K562 (cell line): Measurements from ENCODE around the gene RAP1A. TPM values are rescaled to one million over a fixed set of nuclear protein-coding genes. Genes with fewer than 3 reads are reported as not detected.

ENCODE experiments used
- ARID3B ChIP-seq: fragments of 250-450 bp; sonication (Bioruptor Pico); IDR thresholded peaks from 2 replicates; pipeline ENCODE4 v1.4.0; 2020; ENCODE audit warnings: borderline replicate concordance
- C11orf30 ChIP-seq: fragments of 450-650 bp; IDR thresholded peaks from 2 replicates; pipeline ENCODE4 v1.6.1; 2016; ENCODE audit warnings: low read depth, mild to moderate bottlenecking
- CEBPG ChIP-seq, 3 experiments: fragments of 200-800 bp in 1 of 3; sonication (Bioruptor generic) in 1 of 3; sonication (generic) in 1 of 3; formaldehyde crosslinking in 1 of 3; IDR thresholded peaks in 2 of 3; conservative IDR thresholded peaks in 1 of 3; 2 replicates each; pipeline versions ENCODE4 v1.6.1 to v1.8.0; 2016 to 2022; ENCODE audit warnings: missing compliant biosample characterization in 2 of 3, missing genetic modification characterization in 2 of 3, mild to moderate bottlenecking in 1 of 3, missing genetic modification reagents in 1 of 3
- CLOCK ChIP-seq: fragments of 250-450 bp; sonication (Bioruptor Pico); IDR thresholded peaks from 2 replicates; pipeline ENCODE4 v1.4.0; 2020; ENCODE audit warnings: mild to moderate bottlenecking, moderate library complexity, borderline replicate concordance
- CTBP1 ChIP-seq: fragments of 450-650 bp; IDR thresholded peaks from 2 replicates; pipeline ENCODE4 v1.6.1; 2016; ENCODE audit warnings: borderline replicate concordance
- ELF1 ChIP-seq: fragments of 200-800 bp; sonication (Bioruptor generic); IDR thresholded peaks from 2 replicates; pipeline ENCODE4 v1.6.1; 2016; ENCODE audit warnings: missing genetic modification characterization, missing compliant biosample characterization
- ELK3 ChIP-seq: fragments of 450-650 bp; formaldehyde crosslinking; IDR thresholded peaks from 2 replicates; pipeline ENCODE4 v1.4.0; 2020; ENCODE audit warnings: mild to moderate bottlenecking
- FOXP1 ChIP-seq: sonication (generic); formaldehyde crosslinking; IDR thresholded peaks from 2 replicates; pipeline ENCODE4 v1.8.0; 2022; ENCODE audit warnings: mild to moderate bottlenecking, missing genetic modification reagents
- HIVEP1 ChIP-seq: fragments of 250-450 bp; sonication (Bioruptor Pico); IDR thresholded peaks from 2 replicates; pipeline ENCODE4 v1.4.0; 2020; ENCODE audit warnings: mild to moderate bottlenecking
- HOXB6 ChIP-seq: fragments of 250-450 bp; sonication (Bioruptor Pico); IDR thresholded peaks from 2 replicates; pipeline ENCODE4 v1.5.1; 2022; ENCODE audit warnings: mild to moderate bottlenecking, borderline replicate concordance
- MIER1 ChIP-seq: fragments of 450-650 bp; IDR thresholded peaks from 2 replicates; pipeline ENCODE4 v1.6.1; 2016; ENCODE audit warnings: antibody characterized with exemption, mild to moderate bottlenecking, low read depth
- PTBP1 ChIP-seq: fragments of 200-400 bp; formaldehyde crosslinking; IDR thresholded peaks from 2 replicates; pipeline ENCODE4 v1.6.1; 2017; ENCODE audit warnings: low read depth, low read length
- RBM34 ChIP-seq: fragments of 200-400 bp; formaldehyde crosslinking; IDR thresholded peaks from 2 replicates; pipeline ENCODE4 v1.6.1; 2018; ENCODE audit warnings: low read length, borderline replicate concordance; ENCODE audit not compliant: insufficient read depth
- TFE3 ChIP-seq: fragments of 450-650 bp; formaldehyde crosslinking; IDR thresholded peaks from 2 replicates; pipeline ENCODE4 v1.4.0; 2020; ENCODE audit warnings: mild to moderate bottlenecking, mixed read lengths
- TRIM28 ChIP-seq: fragments of 450-650 bp; IDR thresholded peaks from 2 replicates; pipeline ENCODE4 v1.6.1; 2017
- TSHZ1 ChIP-seq: fragments of 250-450 bp; sonication (Bioruptor Pico); IDR thresholded peaks from 2 replicates; pipeline ENCODE4 v1.4.0; 2020; ENCODE audit warnings: mild to moderate bottlenecking, moderate library complexity
- polyA plus RNA-seq, 8 experiments: library from polyadenylated mRNA; depleted of rRNA in 4 of 8; stranded (reverse) in 5 of 8; unstranded in 3 of 8; fragments of >200 nt; fragmentation: Nextera tagmentation in 2 of 8; fragmentation: Illumina TruSeq in 1 of 8; extraction: Ambion mirVana in 2 of 8; extraction: Trizol in 1 of 8; gene quantifications; 2 replicates each; pipeline versions ENCODE4 v1.2.1 to v1.2.3, GENCODE V29; 2011 to 2014; ENCODE audit warnings: inconsistent platforms in 1 of 8, missing spikeins in 1 of 8
- total RNA-seq, 7 experiments: library from RNA; depleted of rRNA in 6 of 7; stranded (reverse); fragments of >200 nt in 6 of 7; fragmentation: Illumina TruSeq in 2 of 7; extraction: Trizol in 2 of 7; gene quantifications; 2 replicates each; pipeline versions ENCODE4 v1.2.1 to v1.2.3, GENCODE V29; 2011 to 2021; ENCODE audit warnings: low replicate concordance in 1 of 7

RAP1A gene
- total and polyA plus RNA-seq, 9 of the 15 experiments (the other 6 are each of a cell fraction or from before 2014, with no cell fraction given), result 13.4 to 86.2 (median 32.5) TPM

- no peak for TF ChIP-seq CLOCK
- TF ChIP-seq HOXB6 (CRISPR knock-in tag), result no peak
- no peak for TF ChIP-seq RBM34
- peak; percentile 71 for TF ChIP-seq ELF1 (tag)
- TF ChIP-seq ARID3B (CRISPR knock-in tag), result no peak
- TF ChIP-seq FOXP1, result peak; percentile 69; the same call in 1 of the 2 replicates
- TF ChIP-seq HIVEP1 (CRISPR knock-in tag), result peak; percentile 61; the same call in 1 of the 2 replicates
- peak; percentile 97 for TF ChIP-seq CTBP1
- TF ChIP-seq CEBPG (CRISPR knock-in tag; IDR thresholded peaks at IDR 0.05), result peak; percentile 84
- peak; percentile 63 to 78 for TF ChIP-seq CEBPG (tag; conservative IDR thresholded peaks at IDR 0.05 in 1 of 2, IDR thresholded peaks at IDR 0.05 in 1 of 2)
- no peak for TF ChIP-seq TSHZ1 (CRISPR knock-in tag)
- peak; percentile 1; the same call in 1 of the 2 replicates for TF ChIP-seq TFE3 (CRISPR knock-in tag)
- TF ChIP-seq TRIM28, result peak; percentile 45; the same call in 1 of the 2 replicates
- no peak for TF ChIP-seq ELK3 (CRISPR knock-in tag)
- TF ChIP-seq PTBP1, result no peak
- peak; percentile 98 for TF ChIP-seq C11orf30
- TF ChIP-seq MIER1, result no peak
These were observed 135.9 kb downstream of the RAP1A start, which contains the start of gene DDX20 (continued) for GRCh38 chr1:111755331-111756123.
